Right ventricle myocardium inferior (tissue), 1 donor: ENCODE data around the gene TNNC1. TPM values are rescaled to one million over a fixed set of nuclear protein-coding genes. Genes with fewer than 3 reads are reported as not detected.

Experiments used
- ATAC-seq: fragments of 200-7000 bp; cut with Tn5 transposase; one replicate; pipeline ENCODE4 v1.9.1; 2020; ENCODE audit warnings: mild to moderate bottlenecking, moderate library complexity
- DNase-seq: peaks from one replicate; pipeline ENCODE4 v3.0.0; 2021; ENCODE audit errors: missing footprints
- intact Hi-C: fragments of 100-400 bp; cut with DNase I; formaldehyde crosslinking; loops from one replicate; pipeline ENCODE4 v1.11.0; 2022
- total RNA-seq: library from RNA; stranded (reverse); fragmentation: NEBNext Ultra II Directional; extraction: Animal tissue kit (Norgen Biotek cat#: 25700); gene quantifications from one replicate; pipeline ENCODE4 v1.2.1, GENCODE V29; 2021
- donor health status: DM: no; HTN: yes; CAD: no; lungs with severe emphysema.

Gene TNNC1
- total RNA-seq, 1 donor from 2014 or later = 9,051 TPM

DNA sequence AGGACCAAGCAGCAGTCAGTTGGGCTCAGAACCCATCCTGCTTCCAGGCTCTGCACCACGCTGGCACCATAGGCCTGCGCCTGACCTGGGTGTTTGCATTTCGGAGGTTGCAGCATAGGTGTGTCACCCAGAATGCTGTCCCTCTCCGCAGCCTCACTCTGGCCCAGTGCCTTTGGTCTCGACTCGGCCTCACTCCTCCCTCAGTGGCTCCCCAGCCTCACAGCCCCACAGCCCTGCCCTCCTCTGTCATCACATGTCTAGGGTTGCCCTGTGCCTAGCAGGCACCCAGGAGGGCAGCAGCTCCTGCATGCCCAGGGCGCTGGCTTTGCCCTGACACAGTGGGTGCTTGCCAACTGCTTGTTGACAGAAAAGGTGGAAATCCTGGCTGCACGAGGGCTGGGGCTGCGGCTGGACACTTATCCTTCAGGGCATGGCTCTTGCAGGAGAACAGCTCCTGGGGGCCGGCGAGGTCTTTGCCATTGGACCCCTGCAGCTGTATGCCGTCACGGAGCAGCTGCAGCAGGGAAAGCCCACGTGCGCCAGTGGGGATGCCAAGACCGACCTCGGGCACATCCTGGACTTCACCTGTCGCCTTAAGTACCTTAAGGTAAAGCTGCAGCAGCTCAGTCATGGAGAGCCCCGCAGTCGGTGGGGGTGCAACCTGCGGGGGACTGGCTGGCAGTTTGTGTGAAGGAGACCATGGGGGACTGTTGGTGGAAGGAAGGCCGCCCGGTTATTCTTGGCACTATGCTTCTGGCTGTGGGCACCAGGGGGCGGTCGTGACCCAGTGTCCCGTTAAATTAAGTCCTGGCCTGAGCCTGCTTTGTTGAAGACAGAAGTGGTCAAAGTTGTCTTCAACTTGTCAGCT is 17.8 kb upstream of the TNNC1 start:
- peak; percentile 89 for DNase-seq
- peak; percentile 83 for ATAC-seq
- intact Hi-C loops = loop anchor here (2.0 to 5.0 kb wide), 3 partner anchors 65 to 211 kb away; partner anchors contain the start of gene UQCC5

DNA sequence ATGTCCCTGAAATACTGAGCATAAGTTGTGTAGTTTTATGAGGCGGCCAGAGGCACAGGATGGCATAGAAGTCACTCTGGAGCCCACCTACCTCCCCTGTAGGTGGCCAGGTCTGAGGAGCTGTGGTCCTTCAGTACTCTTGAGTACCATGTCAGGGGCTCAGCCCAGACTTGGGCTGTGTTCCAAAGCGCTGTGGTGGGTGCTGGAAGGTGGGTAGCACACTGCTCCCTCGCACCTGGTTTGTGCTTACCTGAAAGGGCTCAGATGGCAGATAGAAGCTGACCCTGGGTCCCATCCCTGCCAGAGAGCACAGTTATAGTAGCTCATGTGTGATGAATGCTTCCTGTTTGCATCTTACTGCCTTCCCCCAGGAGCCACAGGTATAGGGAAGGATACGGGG is 17.1 kb upstream of the TNNC1 start:
- peak; percentile 13 for DNase-seq
- no peak for ATAC-seq
- intact Hi-C loops = loop anchor here (5.0 kb wide), 2 partner anchors 136 to 211 kb away; no protein-coding TSS in a partner anchor

DNA sequence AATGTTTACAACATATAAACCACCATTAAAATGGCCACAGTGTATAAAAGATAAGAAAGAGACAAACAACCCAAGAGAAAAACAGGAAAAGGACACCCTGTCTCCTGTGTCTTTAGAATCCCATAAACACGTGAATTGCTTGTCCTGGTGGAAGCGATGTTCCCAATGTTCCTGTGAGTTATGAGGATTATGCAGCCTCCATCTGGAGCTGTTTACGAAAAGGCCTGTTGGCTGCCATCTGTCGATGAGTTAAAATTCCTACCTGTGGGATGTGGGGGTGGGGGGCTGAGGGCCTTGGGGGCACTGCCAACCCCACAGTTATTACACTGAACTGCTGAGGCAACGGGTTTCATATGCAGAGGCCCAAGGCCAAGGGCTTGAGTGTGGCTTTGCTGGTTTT is 15.2 kb upstream of the TNNC1 start:
- intact Hi-C loops = no loop called here
- peak; percentile 7 for DNase-seq
- ATAC-seq = no peak

DNA sequence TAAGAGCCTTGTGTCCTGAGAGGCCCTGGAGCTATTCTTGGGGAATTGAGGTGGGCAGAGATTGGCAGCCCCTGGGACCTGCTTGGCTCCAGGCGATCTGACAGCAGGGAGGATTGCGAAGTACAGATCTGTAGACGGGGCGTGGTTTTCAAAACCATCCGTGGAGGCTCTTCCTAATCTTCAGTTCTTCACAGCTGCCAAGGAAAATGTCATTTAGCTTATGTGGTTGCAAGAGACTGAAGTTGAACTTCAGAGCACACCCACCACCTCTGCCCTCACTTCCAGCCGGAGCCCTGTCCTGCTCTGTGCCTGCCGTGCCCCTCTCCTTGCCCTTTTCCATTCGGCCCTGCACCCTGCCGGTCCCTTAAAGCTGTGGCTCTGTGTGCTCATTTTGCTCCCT is 14.5 kb upstream of the TNNC1 start:
- intact Hi-C loops = no loop called here
- ATAC-seq (peak; percentile 19), DNase-seq (peak; percentile 1)

DNA sequence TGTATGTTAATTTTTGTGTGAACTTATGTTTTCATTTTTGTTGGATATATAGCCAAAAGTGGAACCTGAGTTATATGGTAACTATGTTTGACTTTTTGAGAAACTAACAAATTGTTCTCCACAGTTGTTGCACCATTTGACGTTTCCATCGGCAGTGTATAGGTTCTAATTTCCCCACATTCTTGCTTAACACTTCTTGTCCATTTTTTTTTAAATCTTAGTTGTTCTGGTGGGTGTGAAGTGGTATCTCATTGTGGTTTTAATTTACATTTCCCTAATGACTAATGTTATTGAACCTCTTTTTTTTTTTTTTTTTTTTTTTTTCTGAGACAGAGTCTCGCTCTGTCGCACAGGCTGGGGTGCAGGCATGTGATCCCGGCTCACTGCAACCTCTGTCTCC is 9.6 kb upstream of the TNNC1 start:
- DNase-seq (peak; percentile 4), ATAC-seq (no peak)
- intact Hi-C loops = no loop called here

DNA sequence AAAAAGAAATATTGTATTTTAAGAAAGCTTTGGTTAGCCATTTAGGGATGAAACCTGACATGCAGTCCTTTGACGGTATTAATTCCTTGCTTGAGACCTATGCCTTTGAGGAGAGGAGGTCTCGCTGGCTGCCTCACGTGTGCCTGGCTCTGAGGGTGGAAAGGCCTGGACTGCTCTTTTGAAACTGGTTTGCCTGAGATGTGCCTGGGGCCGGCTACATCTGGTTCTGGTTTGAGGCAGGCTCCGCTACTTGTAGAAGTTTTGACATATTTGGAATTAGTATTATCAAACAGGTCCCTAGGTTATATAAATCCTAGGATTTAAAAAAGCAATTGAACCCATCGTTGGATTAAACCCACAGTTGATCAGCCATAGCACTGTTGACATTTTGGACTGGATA is 8.0 kb upstream of the TNNC1 start:
- DNase-seq (peak; percentile 34), ATAC-seq (no peak)
- intact Hi-C loops = no loop called here

DNA sequence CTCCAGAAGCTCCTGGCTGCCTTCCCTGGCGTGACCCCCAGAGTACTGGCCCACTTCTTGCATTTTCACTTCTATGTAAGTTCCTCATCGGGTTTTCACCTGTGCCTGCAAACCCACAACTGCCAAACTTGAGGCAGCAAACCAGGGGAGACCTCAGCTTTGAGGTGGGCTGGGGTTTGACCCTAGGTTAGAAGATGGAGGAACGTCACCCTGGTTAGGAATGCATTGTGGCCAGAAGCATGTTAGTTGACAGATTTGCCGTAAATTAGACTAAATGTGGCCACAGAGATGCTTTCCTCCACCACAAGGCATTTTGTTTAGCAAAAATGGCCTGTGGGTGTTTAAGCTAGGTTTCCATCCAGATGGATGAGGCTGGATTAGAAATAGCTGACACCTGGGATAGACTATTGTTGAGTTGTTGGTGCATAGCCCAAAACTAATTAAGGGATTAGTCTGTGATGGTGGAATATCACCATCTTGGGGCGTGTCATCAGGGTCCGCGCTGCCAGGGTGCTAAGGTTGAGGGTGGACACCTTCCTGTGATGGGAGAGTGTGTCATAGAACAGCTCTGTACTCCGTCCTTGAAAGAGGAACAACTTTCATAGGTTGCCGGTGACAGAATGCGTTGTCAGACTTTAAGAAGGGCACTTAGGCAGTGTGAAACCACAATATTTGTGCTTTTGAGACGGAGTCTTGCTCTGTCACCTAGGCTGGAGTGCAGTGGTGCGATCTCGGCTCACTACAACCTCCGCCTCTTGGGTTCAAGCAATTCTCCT is 5.1 kb upstream of the TNNC1 start:
- peak; percentile 20 for DNase-seq
- ATAC-seq = no peak
- intact Hi-C loops = loop anchor here (5.0 kb wide), 2 partner anchors 78 to 228 kb away; partner anchors contain the start of genes GNL3, PBRM1 and UQCC5

DNA sequence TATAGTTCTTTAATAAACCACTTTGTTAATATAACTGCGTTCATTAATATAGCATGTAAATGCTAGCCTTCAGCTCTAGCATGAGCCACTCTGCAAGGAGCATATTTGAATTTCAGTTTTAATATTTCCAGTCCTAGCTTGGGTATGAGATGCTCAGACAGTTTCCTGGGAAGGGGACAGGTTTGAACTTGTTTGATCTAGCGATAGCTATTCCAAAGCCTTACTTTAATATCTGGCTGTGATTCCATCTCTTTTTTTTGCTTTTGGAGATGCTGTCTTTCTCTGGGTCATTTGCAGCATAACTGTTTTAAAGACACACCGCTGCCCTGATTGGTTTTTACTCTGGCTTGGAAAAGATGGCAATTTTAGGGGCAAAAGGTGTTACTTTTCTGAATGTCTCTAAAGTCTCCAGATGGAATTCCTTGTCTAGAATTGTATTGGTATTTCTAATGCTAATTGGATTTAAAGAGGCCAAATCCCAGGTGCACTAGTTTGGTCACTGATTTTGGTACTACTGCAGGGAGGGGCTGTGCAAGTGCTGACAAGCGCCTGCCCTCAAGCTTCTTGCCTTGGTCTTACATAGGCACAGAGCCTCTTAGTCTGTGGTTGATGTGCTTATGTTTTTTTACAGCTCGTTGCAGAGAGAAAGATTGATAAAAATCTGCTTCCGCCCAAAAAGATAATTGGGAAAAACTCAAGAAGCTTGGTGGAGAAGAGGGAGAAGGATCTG is 4.4 kb upstream of the TNNC1 start:
- intact Hi-C loops = loop anchor here (5.0 kb wide), 2 partner anchors 79 to 229 kb away; partner anchors contain the start of genes GNL3, PBRM1 and UQCC5
- DNase-seq (peak; percentile 25), ATAC-seq (no peak)

DNA sequence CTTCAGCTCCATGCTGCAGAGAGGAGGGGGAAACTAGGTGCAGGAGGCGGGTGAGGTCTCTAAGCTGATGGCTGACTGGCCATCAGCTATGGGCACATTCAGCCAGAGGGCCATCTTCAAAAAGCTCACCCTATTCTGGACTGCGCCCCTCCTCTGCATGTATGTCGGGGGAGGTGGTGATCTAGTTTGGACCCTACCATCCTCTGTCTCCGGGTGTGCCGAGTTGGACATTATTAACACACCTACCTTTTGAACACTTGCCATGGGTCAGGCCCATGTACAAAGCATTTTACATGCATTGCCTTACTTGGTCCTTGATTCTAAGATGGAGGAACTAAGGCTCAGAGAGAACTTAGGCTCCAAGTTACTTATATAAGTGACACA is 3.0 kb upstream of the TNNC1 start:
- intact Hi-C loops = loop anchor here (5.0 kb wide), 2 partner anchors 81 to 231 kb away; partner anchors contain the start of genes GNL3, PBRM1 and UQCC5
- ATAC-seq = no peak

DNA sequence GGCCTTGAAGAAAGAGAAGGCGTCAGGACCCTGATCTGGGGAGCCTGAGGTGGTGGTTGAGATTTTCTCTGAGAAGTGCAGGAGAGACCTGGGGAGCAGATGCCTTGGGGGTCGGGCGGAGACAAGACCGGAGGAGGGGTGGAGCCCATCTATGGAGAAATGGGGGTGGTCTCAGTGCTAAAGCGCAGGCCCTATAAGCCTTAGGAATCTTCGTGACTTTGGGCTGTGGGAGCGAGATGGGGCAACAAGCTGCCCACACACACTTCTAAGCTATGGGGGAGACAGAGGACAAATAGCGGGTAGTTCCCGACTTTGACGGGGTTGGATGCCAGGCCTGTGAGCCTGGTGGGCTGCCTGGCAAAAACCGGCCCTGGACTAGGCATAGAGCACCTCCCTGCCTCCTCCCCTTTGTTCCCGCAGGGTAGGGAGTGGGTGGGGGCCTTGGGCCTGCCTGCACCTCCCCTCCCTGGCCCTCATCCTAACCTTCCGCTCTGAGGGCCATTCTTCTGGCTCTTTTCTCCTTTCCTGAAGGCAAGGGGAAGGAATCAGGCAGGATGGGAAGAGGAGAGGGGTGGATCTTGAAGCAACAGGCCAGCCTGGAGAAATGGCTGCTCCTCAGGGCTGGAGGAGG is 2.4 kb upstream of the TNNC1 start:
- peak; percentile 13 for ATAC-seq
- intact Hi-C loops = loop anchor here (5.0 kb wide), 2 partner anchors 81 to 231 kb away; partner anchors contain the start of genes GNL3, PBRM1 and UQCC5
- peak; percentile 70 for DNase-seq

More for the DNA sequence above, 3.0 kb upstream of the TNNC1 start:
- peak; percentile 11 for DNase-seq

DNA sequence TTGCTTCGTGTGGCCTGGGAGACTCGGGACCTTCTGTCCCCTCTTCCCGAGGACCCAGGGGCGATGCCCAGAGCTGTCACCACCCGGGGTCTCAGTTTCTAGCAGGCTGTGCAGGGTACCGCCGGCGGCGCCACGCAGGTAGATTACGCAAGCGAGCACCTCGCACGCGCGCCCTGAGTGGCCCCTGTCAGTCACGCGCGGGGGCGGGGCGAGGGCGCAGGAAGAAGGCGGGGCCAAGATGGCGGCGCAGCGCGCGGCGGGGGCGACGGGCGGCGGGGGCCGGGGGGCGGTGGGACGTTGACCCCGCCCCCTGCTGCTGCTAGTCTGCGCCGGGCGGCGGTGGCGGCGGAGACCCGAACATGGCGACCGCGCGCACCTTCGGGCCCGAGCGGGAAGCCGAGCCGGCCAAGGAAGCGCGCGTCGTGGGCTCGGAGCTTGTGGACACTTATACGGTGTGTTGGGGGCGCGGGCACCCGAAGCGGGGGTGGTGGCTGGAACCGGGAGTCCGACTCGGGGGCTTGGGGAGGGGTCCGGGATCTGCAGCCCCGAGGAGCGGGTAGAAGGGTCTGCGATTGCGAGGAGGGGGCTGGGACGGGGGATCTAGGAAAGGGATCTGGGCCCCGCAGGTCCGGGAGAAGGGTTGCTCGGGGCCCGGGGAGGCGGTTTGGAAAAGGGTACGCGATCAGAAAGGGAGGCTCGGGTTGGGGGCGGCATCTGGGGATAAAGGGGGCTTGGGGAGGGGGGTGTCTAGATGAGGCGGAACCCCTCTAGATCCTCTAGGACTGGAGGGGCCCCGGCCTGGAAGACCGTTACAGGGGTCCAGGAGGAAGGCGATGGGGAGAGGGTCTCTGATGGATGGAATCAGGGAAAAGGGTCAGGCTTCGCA is 1.7 kb upstream of the TNNC1 start, which contains the start of gene NISCH:
Gene NISCH (plus strand): TSS at position 322 of the 886 bp plus-strand sequence. CDS start 38 bp downstream, at position 360.
- intact Hi-C loops = loop anchor here (5.0 kb wide), 2 partner anchors 82 to 232 kb away; partner anchors contain the start of genes GNL3, PBRM1 and UQCC5
- ATAC-seq (peak; percentile 62), DNase-seq (peak; percentile 96)

DNA sequence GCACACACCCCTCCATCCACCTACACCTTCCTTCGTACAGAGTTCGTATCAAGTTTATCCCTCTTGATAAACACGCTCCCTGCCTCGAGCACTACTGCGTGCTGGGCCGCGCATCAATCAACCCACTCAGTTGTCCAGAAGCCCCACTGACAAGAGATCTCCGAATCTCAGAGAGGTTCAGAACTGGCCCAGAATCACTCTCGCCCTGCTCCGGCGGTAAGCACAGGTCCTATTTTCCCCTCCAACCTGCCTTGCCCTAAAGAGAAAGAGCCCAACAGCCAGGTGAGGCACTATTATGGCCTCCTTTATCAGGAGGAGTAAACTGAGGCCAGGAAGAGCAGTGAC is 1.1 kb upstream of the TNNC1 start:
- no peak for ATAC-seq
- intact Hi-C loops = loop anchor here (5.0 kb wide), 2 partner anchors 82 to 232 kb away; partner anchors contain the start of genes GNL3, PBRM1 and UQCC5

DNA sequence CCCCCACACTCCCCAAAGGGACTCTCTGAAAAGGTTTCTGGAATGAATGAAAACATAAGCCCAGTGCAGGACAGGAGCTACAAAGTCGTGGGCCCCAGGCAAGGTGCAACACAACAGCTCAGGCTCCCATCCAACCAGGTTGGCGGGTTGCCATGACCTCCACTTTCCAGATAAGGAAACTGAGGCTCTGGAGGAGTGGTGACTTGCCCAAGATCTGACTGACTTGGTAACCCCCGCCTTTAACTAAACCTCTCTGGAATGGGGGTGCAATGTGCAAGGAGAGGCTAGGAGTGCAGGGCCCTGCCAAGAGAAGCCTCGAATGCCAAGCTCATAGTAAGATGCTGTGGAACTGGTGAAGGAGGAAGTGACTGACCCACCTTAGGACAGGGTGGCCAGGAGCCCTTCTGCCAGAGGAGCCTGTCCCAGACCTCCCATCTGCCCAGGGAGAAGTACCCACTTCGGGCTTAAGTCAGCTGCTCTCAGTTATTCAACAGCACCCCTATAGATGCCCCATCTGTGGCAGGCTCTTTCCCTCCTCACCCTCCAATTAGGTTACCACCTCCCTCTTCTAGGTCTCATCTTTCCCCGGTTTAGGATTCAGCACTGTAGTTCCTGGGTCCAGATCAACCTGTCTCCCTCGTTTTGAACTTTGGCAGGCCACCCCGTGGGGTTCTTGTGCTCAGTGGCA is 553 bp upstream of the TNNC1 start:
- intact Hi-C loops = no loop called here
- peak; percentile 70 for DNase-seq
- ATAC-seq = no peak

More for the DNA sequence above, 1.1 kb upstream of the TNNC1 start:
- DNase-seq = no peak

DNA sequence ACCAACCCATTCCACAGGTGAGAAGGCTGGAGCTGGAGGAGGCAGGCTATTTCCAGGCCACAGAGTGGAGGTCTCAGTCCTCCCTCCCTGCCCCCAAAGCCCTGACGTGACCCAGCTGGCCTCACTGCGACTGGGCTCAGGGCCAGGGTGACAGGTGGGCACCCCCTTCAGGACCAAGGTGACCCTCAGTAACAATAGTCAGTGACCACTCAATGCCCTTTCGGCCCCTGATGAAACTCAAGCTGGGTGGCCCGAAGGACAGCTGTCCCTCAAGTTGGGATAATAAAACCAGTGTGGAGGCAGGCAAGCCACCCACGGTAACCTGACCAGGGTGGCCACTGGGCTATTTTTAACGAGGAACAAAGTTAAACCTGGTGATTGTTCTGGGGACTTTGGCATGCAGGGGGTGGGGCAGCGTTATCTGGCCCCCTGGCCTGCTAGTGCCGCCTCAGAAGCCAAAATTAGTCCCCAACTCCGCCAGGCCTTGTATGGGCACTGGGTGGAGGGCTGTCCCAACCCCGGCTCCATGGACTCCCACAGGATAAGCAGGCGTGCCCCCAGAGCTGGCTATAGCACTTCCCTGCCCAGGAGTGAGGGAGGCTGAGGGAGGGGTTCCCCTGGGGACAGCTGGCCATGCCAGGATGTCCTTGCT is 1.1 kb downstream of the TNNC1 start:
- DNase-seq (peak; percentile 80), ATAC-seq (peak; percentile 68)
- intact Hi-C loops = no loop called here

DNA sequence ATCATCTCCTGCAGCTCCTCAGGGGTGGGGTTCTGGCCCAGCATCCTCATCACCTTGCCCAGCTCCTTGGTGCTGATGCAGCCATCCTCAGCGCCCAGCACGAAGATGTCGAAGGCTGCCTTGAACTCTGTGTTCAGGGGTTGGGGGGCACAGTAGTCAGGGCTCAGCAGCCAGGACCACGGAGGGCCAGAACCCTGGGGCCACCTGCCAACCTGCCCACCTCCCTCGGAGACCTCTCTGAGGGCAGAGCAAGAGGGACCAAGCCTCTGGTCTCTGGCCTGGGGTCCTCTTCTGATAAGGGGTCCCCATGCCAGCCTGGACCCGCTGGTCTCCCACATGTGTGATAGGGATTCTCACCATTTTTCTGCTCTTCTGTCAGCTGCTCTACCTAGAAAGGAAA is 1.7 kb downstream of the TNNC1 start:
- intact Hi-C loops = no loop called here
- DNase-seq = no peak

More for the DNA sequence above, 1.7 kb downstream of the TNNC1 start:
- ATAC-seq = no peak
